Testis (tissue), 2 donors: ENCODE measurements around the gene RAPGEF5.

Source experiments
- POLR2A ChIP-seq: fragments of 450-650 bp; IDR thresholded peaks from one replicate; pipeline ENCODE4 v1.6.1; 2017; ENCODE audit warnings: antibody characterized with exemption, mild to moderate bottlenecking, moderate library complexity
- TF ChIP-seq, protein P1 (sequence below), 3 experiments: fragments of 450-650 bp in 2 of 3; fragments of 200-600 bp in 1 of 3; sonication (generic) in 1 of 3; IDR thresholded peaks; one replicate each; pipeline ENCODE4 v1.5.1; 2016 to 2019; ENCODE audit warnings: antibody characterized with exemption in 3 of 3, mild to moderate bottlenecking in 2 of 3, moderate library complexity in 1 of 3

DNA sequence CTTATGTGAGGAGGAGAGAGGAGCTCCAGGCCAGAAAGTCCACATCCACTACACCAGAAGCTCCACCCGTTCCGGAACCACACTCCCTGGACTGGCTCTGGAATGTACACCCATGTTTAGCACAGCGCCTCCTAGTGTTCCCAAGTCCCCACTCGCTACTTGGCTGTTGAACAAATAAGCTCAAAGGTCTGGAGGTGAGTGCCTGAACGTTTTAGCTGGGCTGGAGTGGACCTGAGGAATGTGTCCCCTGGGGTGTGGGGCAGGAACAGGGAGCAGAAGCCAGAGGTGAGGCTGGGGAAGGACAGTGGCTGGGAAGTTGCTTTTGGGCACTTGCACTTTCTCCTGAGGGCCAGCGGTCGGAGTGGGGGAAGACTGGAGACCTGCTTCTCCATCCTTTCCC lies 247.2 kb downstream of the RAPGEF5 start:
- TF ChIP-seq, protein P1, sequence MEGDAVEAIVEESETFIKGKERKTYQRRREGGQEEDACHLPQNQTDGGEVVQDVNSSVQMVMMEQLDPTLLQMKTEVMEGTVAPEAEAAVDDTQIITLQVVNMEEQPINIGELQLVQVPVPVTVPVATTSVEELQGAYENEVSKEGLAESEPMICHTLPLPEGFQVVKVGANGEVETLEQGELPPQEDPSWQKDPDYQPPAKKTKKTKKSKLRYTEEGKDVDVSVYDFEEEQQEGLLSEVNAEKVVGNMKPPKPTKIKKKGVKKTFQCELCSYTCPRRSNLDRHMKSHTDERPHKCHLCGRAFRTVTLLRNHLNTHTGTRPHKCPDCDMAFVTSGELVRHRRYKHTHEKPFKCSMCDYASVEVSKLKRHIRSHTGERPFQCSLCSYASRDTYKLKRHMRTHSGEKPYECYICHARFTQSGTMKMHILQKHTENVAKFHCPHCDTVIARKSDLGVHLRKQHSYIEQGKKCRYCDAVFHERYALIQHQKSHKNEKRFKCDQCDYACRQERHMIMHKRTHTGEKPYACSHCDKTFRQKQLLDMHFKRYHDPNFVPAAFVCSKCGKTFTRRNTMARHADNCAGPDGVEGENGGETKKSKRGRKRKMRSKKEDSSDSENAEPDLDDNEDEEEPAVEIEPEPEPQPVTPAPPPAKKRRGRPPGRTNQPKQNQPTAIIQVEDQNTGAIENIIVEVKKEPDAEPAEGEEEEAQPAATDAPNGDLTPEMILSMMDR (IDR thresholded peaks at IDR 0.05): no peak
- no peak for TF ChIP-seq POLR2A
